Left colon (tissue), 2 donors: Measurements from ENCODE around the gene GDE1. TPM values are rescaled to one million over a fixed set of nuclear protein-coding genes. Genes with fewer than 3 reads are reported as not detected.

Experiments
- total RNA-seq, 2 donors: library from RNA; stranded (reverse); fragmentation: NEBNext Ultra II Directional; extraction: Animal tissue kit (Norgen Biotek cat#: 25700); gene quantifications; one replicate each; pipeline ENCODE4 v1.2.1, GENCODE V29; 2021
- donor health status: DM: no; HTN: no; CAD: no.
- donor health status: DM: yes; HTN: yes; CAD: no.

GDE1 gene
- total RNA-seq, 2 donors from 2014 or later = 116 to 126 TPM

Other genes starting within 250 kb of the GDE1 start
- not detected for gene CLEC19A, start 236.4 kb downstream of the GDE1 start, total RNA-seq
- 100 to 1,000 TPM in 1 of 2 donors, 10 to 100 TPM in 1; 91.2 to 225 TPM for gene TMC5, start 104.2 kb downstream of the GDE1 start, total RNA-seq
- 1 to 10 TPM; 9.0 to 9.9 TPM for gene CCP110, start 1.8 kb upstream of the GDE1 start, total RNA-seq
- 10 to 100 TPM; 51.1 to 53.0 TPM for gene VPS35L, start 33.6 kb upstream of the GDE1 start, total RNA-seq
- 10 to 100 TPM; 18.4 to 22.8 TPM for gene KNOP1, start 196.1 kb upstream of the GDE1 start, total RNA-seq
- gene IQCK, start 196.2 kb upstream of the GDE1 start, total RNA-seq = 10 to 100 TPM; 11.0 to 13.8 TPM